ENCODE results near the gene PTGS1.

Gene PTGS1

DNA sequence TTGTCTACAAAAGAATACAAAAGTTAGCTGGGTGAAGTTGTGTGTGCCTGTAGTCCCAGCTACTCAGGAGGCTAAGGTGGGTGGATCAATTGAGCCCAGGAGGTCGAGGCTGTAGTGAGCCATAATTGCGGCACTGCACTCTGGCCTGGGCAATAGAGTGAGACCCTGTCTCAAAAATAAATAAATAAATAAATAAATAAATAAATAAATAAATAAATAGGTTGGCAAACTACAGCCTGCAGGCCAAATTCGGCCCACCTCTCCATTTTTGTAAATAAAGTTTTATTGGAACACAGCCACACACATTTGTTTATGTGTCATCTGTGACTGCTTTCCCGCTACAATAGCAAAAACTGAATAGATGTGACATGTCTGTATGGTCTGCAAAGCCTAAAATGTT lies 9.5 kb downstream of the PTGS1 start:
- H3K9me3 ChIP-seq (replicated peaks; ENCODE audit: insufficient read depth, low read length), result no peaks in the 10 kb centered on the region

GRCh38 chr9:122381206-122381950 lies 10.6 kb downstream of the PTGS1 start:
- Histone ChIP-seq H3K9ac (ENCODE audit: low read length) (no peak overlapping the region), H3K27ac (ENCODE audit: low read length) (no peak overlapping the region), H4K20me1 (ENCODE audit: insufficient read depth, low read length) (no peaks in the 10 kb centered on the region), H3K9me3 (replicated peaks; ENCODE audit: insufficient read depth, low read length) (no peaks in the 10 kb centered on the region), H2AFZ (ENCODE audit: low read length) (no peak overlapping the region), H3K4me2 (ENCODE audit: low read depth, low read length) (no peak overlapping the region), H3K4me3 (ENCODE audit: low read length) (no peak overlapping the region), H3F3A (ENCODE audit: insufficient read depth, low read length) (no peaks in the 10 kb centered on the region), H3K79me2 (ENCODE audit: low read length) (no peaks in the 10 kb centered on the region), H3K36me3 (replicated peaks; ENCODE audit: insufficient read depth, low read length) (no peaks in the 10 kb centered on the region), H3K4me1 (ENCODE audit: low read length) (no peaks in the 10 kb centered on the region), H3K9me2 (replicated peaks; ENCODE audit: insufficient read depth, low read length) (no peaks in the 10 kb centered on the region), H3K27me3 (replicated peaks; ENCODE audit: insufficient read depth, low read length) (no peaks in the 10 kb centered on the region)
- DNase-seq, result no peak
- TF ChIP-seq, protein P1, sequence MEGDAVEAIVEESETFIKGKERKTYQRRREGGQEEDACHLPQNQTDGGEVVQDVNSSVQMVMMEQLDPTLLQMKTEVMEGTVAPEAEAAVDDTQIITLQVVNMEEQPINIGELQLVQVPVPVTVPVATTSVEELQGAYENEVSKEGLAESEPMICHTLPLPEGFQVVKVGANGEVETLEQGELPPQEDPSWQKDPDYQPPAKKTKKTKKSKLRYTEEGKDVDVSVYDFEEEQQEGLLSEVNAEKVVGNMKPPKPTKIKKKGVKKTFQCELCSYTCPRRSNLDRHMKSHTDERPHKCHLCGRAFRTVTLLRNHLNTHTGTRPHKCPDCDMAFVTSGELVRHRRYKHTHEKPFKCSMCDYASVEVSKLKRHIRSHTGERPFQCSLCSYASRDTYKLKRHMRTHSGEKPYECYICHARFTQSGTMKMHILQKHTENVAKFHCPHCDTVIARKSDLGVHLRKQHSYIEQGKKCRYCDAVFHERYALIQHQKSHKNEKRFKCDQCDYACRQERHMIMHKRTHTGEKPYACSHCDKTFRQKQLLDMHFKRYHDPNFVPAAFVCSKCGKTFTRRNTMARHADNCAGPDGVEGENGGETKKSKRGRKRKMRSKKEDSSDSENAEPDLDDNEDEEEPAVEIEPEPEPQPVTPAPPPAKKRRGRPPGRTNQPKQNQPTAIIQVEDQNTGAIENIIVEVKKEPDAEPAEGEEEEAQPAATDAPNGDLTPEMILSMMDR (IDR thresholded peaks at IDR 0.05; ENCODE audit: low read length), result no peak
- no peak for TF ChIP-seq EZH2phosphoT487 (IDR thresholded peaks at IDR 0.05; ENCODE audit: low read length)
- no peak for TF ChIP-seq EZH2 (optimal IDR thresholded peaks at IDR 0.05; ENCODE audit: low read depth, low read length)

More for the DNA sequence above, 9.5 kb downstream of the PTGS1 start:
- H3K4me3 ChIP-seq (ENCODE audit: low read length), result no peak overlapping the region
- H3K27me3 ChIP-seq (replicated peaks; ENCODE audit: insufficient read depth, low read length), result no peaks in the 10 kb centered on the region
- no peaks in the 10 kb centered on the region for H4K20me1 ChIP-seq (ENCODE audit: insufficient read depth, low read length)
- no peak overlapping the region for H2AFZ ChIP-seq (ENCODE audit: low read length)
- no peaks in the 10 kb centered on the region for H3F3A ChIP-seq (ENCODE audit: insufficient read depth, low read length)
- no peaks in the 10 kb centered on the region for H3K4me1 ChIP-seq (ENCODE audit: low read length)
- DNase-seq, result no peak
- no peak overlapping the region for H3K4me2 ChIP-seq (ENCODE audit: low read depth, low read length)
- H3K9me2 ChIP-seq (replicated peaks; ENCODE audit: insufficient read depth, low read length), result no peaks in the 10 kb centered on the region
- H3K27ac ChIP-seq (ENCODE audit: low read length), result no peak overlapping the region
- H3K79me2 ChIP-seq (ENCODE audit: low read length), result no peaks in the 10 kb centered on the region
- no peak overlapping the region for H3K9ac ChIP-seq (ENCODE audit: low read length)
- no peaks in the 10 kb centered on the region for H3K36me3 ChIP-seq (replicated peaks; ENCODE audit: insufficient read depth, low read length)
- TF ChIP-seq, protein P1 (IDR thresholded peaks at IDR 0.05; ENCODE audit: low read length), result no peak
- TF ChIP-seq EZH2phosphoT487 (IDR thresholded peaks at IDR 0.05; ENCODE audit: low read length) (no peak), EZH2 (optimal IDR thresholded peaks at IDR 0.05; ENCODE audit: low read depth, low read length) (no peak)

- DNase-seq, result no peak
- H3K9ac ChIP-seq (ENCODE audit: low read length), result no peak overlapping the region
- TF ChIP-seq EZH2phosphoT487 (IDR thresholded peaks at IDR 0.05; ENCODE audit: low read length) (no peak), EZH2 (optimal IDR thresholded peaks at IDR 0.05; ENCODE audit: low read depth, low read length) (no peak)
- TF ChIP-seq, protein P1 (IDR thresholded peaks at IDR 0.05; ENCODE audit: low read length), result no peak
- no peaks in the 10 kb centered on the region for H4K20me1 ChIP-seq (ENCODE audit: insufficient read depth, low read length)
- no peak overlapping the region for H3K27ac ChIP-seq (ENCODE audit: low read length)
- H3K9me2 ChIP-seq (replicated peaks; ENCODE audit: insufficient read depth, low read length), result no peaks in the 10 kb centered on the region
- H3K79me2 ChIP-seq (ENCODE audit: low read length), result no peaks in the 10 kb centered on the region
- H3F3A ChIP-seq (ENCODE audit: insufficient read depth, low read length), result no peaks in the 10 kb centered on the region
- H3K4me2 ChIP-seq (ENCODE audit: low read depth, low read length), result no peak overlapping the region
- no peaks in the 10 kb centered on the region for H3K36me3 ChIP-seq (replicated peaks; ENCODE audit: insufficient read depth, low read length)
- no peak overlapping the region for H3K4me3 ChIP-seq (ENCODE audit: low read length)
- no peak overlapping the region for H2AFZ ChIP-seq (ENCODE audit: low read length)
- H3K9me3 ChIP-seq (replicated peaks; ENCODE audit: insufficient read depth, low read length), result no peaks in the 10 kb centered on the region
- no peaks in the 10 kb centered on the region for H3K4me1 ChIP-seq (ENCODE audit: low read length)
- H3K27me3 ChIP-seq (replicated peaks; ENCODE audit: insufficient read depth, low read length), result no peaks in the 10 kb centered on the region
Measured at GRCh38 chr9:122382901-122383850, 12.4 kb downstream of the PTGS1 start.

Data from MM.1S (cell line).